Measurements from ENCODE around the gene IFT80.
"Not testable (repeated sequence)": the region's sequence is repeated elsewhere in the genome, so short reads cannot be mapped to it uniquely, and the experiment has no call there.

Gene IFT80

GRCh38 chr3:160265088-160265487, 133.9 kb downstream of the IFT80 start:
- DNase-seq (ENCODE audit: low read depth in 2 of 2) = no peak

- DNase-seq (ENCODE audit: low read depth in 2 of 2) = no peak
Measured at GRCh38 chr3:160260587-160261270, 138.3 kb downstream of the IFT80 start.

GRCh38 chr3:160259589-160259988, 139.4 kb downstream of the IFT80 start:
- DNase-seq (ENCODE audit: low read depth in 2 of 2) = no peak

- no peak for DNase-seq (ENCODE audit: low read depth in 2 of 2)
Measured at GRCh38 chr3:160257606-160258005, 141.4 kb downstream of the IFT80 start.

- DNase-seq (ENCODE audit: low read depth in 2 of 2) = no peak
Measured at GRCh38 chr3:160253298-160253697, 145.7 kb downstream of the IFT80 start.

GRCh38 chr3:160247766-160248165, 151.3 kb downstream of the IFT80 start:
- DNase-seq (ENCODE audit: low read depth in 2 of 2) = no peak

- no peak for DNase-seq (ENCODE audit: low read depth in 2 of 2)
Measured at GRCh38 chr3:160245261-160245800, 153.7 kb downstream of the IFT80 start.

GRCh38 chr3:160240719-160241118, 158.3 kb downstream of the IFT80 start:
- DNase-seq (ENCODE audit: low read depth in 2 of 2) = not testable (repeated sequence)

GRCh38 chr3:160232014-160232413, 167.0 kb downstream of the IFT80 start:
- DNase-seq (ENCODE audit: low read depth in 2 of 2) = no peak

- no peak for DNase-seq (ENCODE audit: low read depth in 2 of 2)
Measured at GRCh38 chr3:160227419-160227818, 171.6 kb downstream of the IFT80 start.

- DNase-seq (ENCODE audit: low read depth in 2 of 2) = no peak
Measured at GRCh38 chr3:160226026-160226907, 172.8 kb downstream of the IFT80 start.

GRCh38 chr3:160225176-160226025, 173.6 kb downstream of the IFT80 start, which contains the start of gene C3orf80:
Gene C3orf80 (plus strand): TSS chr3:160225422. CDS start chr3:160225636, 214 bp downstream.
- DNase-seq (ENCODE audit: low read depth in 2 of 2) = peak; percentile 27 to 51

GRCh38 chr3:160224811-160225175, 174.2 kb downstream of the IFT80 start:
- DNase-seq (ENCODE audit: low read depth in 2 of 2) = no peak

- DNase-seq (ENCODE audit: low read depth in 2 of 2) = no peak
Measured at GRCh38 chr3:160224256-160224655, 174.8 kb downstream of the IFT80 start.

- no peak for DNase-seq (ENCODE audit: low read depth in 2 of 2)
Measured at GRCh38 chr3:160221019-160221418, 178.0 kb downstream of the IFT80 start.

- DNase-seq (ENCODE audit: low read depth in 2 of 2) = no peak
Measured at GRCh38 chr3:160220038-160220437, 179.0 kb downstream of the IFT80 start.

GRCh38 chr3:160218136-160218535, 180.9 kb downstream of the IFT80 start:
- DNase-seq (ENCODE audit: low read depth in 2 of 2) = no peak

- no peak for DNase-seq (ENCODE audit: low read depth in 2 of 2)
Measured at GRCh38 chr3:160217675-160218074, 181.3 kb downstream of the IFT80 start.

GRCh38 chr3:160213191-160213590, 185.8 kb downstream of the IFT80 start:
- no peak for DNase-seq (ENCODE audit: low read depth in 2 of 2)

- DNase-seq (ENCODE audit: low read depth in 2 of 2) = no peak
Measured at GRCh38 chr3:160210799-160211221, 188.2 kb downstream of the IFT80 start.

- no peak for DNase-seq (ENCODE audit: low read depth in 2 of 2)
Measured at GRCh38 chr3:160210341-160210740, 188.7 kb downstream of the IFT80 start.

All from stimulated activated CD8-positive, alpha-beta memory T cell treated with anti-CD3 and anti-CD28 coated beads, Interleukin-15, amount 100 ng/mL, for 48 hours (primary cell).